Activated CD8-positive, alpha-beta T cell treated with anti-CD3 and anti-CD28 coated beads for 36 hours (primary cell): Measurements from ENCODE around the gene MED16. TPM values are rescaled to one million over a fixed set of nuclear protein-coding genes. Genes with fewer than 3 reads are reported as not detected.

Source experiments
- ATAC-seq: fragments of 200-7000 bp; cut with Tn5 transposase; one replicate; pipeline ENCODE4 v1.10.0; 2021; ENCODE audit warnings: mild to moderate bottlenecking, moderate library complexity
- CTCF ChIA-PET: fragments of 350-600 bp; sonication (Branson Sonifier 250); formaldehyde crosslinking; loops from one replicate; lab custom pipeline; 2021; ENCODE audit warnings: antibody characterized with exemption; lab: Charles Lee
- POLR2A ChIA-PET: fragments of 350-600 bp; sonication (Branson Sonifier 250); formaldehyde crosslinking; loops from one replicate; lab custom pipeline; 2021; ENCODE audit warnings: antibody characterized with exemption; lab: Charles Lee
- DNase-seq: peaks from one replicate; pipeline ENCODE4 v3.0.0-alpha.2; 2020
- H3K27ac Mint-ChIP-seq: one replicate; pipeline ENCODE4 v1.8.0; 2021; ENCODE audit warnings: mild to moderate bottlenecking, mixed read lengths
- H3K27me3 Mint-ChIP-seq: one replicate; pipeline ENCODE4 v1.8.0; 2021; ENCODE audit warnings: mixed read lengths
- H3K36me3 Mint-ChIP-seq: one replicate; pipeline ENCODE4 v1.8.0; 2021; ENCODE audit warnings: low read depth, mixed read lengths
- H3K4me1 Mint-ChIP-seq: one replicate; pipeline ENCODE4 v1.8.0; 2021; ENCODE audit warnings: low read depth, mixed read lengths
- H3K4me3 Mint-ChIP-seq: one replicate; pipeline ENCODE4 v1.8.0; 2021; ENCODE audit warnings: mild to moderate bottlenecking, moderate library complexity, mixed read lengths
- H3K9me3 Mint-ChIP-seq: one replicate; pipeline ENCODE4 v1.8.0; 2021; ENCODE audit warnings: mixed read lengths
- CTCF ChIP-seq: fragments of 200-600 bp; IDR thresholded peaks from one replicate; pipeline ENCODE4 v1.8.0; 2022; ENCODE audit warnings: antibody characterized with exemption, mild to moderate bottlenecking
- intact Hi-C: fragments of 100-400 bp; cut with micrococcal nuclease; formaldehyde crosslinking; loops from one replicate; pipeline ENCODE4 v1.10.0; 2022
- total RNA-seq, 2 experiments: library from RNA; stranded (reverse); gene quantifications; one replicate each; pipeline ENCODE4 v1.2.3, GENCODE V29; 2021

Gene MED16
- total RNA-seq, 2 experiments from 2014 or later = 37.6 to 37.8 TPM

DNA sequence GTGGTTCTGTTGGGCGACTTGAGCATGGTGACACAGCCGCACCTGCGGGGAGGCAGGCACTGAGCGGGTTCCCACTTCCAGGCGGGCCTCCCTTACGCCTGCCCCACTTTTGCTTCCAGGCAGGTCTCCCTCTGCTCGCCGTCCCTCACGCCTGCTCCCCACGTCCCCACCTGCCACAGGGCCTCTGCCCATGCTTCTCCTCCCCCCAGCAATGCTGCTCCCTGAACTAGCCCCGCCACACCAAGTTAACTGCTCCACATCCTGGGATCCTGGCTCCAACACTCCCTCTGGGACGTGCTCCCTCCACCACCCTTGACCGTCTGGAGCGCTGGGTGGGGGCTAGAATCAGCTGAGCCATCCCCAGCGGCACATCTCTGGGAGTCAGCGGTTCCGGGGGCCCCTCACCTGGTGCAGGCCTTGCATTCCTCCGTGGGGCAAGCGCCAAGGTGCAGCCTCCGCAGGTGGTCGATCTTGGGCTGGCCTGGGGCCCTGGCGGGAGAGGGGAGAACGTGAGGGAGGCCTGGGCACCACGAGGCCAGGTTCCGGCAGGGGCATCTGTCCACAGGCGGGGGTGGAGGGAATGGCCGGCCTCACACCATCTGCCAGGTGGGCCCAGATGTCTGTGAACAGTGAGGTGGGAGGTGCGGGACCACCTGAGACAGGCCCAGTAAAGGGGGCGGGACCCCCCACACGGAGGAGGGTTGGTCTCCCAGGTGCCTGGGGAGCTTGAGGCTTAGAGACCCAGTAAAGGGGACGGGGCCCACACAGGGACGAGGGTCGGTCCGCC, 24.3 kb downstream of the MED16 start:
- Mint-ChIP-seq H3K9me3 (peaks cover 2% of the 10 kb centered on the region), H3K4me3 (no peak overlapping the region), H3K36me3 (peaks cover 9% of the 10 kb centered on the region), H3K27ac (no peak overlapping the region), H3K4me1 (peaks cover 12% of the 10 kb centered on the region), H3K27me3 (no peaks in the 10 kb centered on the region)
- ATAC-seq (no peak), DNase-seq (no peak)
- no peak for TF ChIP-seq CTCF
- CTCF ChIA-PET = no interaction called here
- POLR2A ChIA-PET = no interaction called here
- intact Hi-C loops = no loop called here

- H3K27ac Mint-ChIP-seq = no peak overlapping the region
- DNase-seq (no peak), ATAC-seq (no peak)
- no peaks in the 10 kb centered on the region for H3K27me3 Mint-ChIP-seq
- ChIA-PET CTCF (no interaction called here), POLR2A (interaction anchor here (0.6 kb wide), 1 partner anchor 67 kb away, joined by 3 read pairs; no protein-coding TSS in a partner anchor)
- H3K4me1 Mint-ChIP-seq = peaks cover 18% of the 10 kb centered on the region
- H3K4me3 Mint-ChIP-seq = no peak overlapping the region
- peaks cover 9% of the 10 kb centered on the region for H3K36me3 Mint-ChIP-seq
- intact Hi-C loops = no loop called here
- no peak for TF ChIP-seq CTCF
- peaks cover 2% of the 10 kb centered on the region for H3K9me3 Mint-ChIP-seq
Measured at GRCh38 chr19:867855-868457, 25.0 kb downstream of the MED16 start.

DNA sequence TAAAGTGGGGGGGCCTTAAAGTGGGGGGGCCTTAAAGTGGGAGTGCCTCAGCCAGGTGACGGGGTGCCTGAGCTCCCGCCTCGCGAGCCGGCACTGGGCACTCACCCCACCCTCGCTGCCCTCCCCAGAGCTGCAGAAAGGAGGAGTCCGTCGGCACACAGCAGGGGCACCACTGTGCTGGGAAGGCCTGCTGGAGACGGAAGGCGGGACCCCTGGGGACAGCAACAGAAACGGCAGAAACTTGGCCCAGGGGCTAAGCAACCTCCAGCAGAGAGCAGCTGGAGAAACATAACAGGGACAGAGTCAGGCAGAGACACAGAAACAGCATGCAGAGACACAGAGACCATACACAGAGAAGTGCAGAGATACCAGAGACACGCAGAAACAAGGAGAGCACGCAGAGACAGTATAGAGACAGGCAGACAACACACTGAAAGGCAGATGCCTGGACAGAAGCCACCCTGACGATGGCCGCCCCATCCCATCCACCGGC, 25.6 kb downstream of the MED16 start:
- DNase-seq (no peak), ATAC-seq (no peak)
- intact Hi-C loops = no loop called here
- Mint-ChIP-seq H3K4me1 (peaks cover 19% of the 10 kb centered on the region), H3K27ac (no peak overlapping the region), H3K4me3 (no peak overlapping the region), H3K27me3 (peaks cover 3% of the 10 kb centered on the region), H3K36me3 (peaks cover 9% of the 10 kb centered on the region), H3K9me3 (peaks cover 2% of the 10 kb centered on the region)
- ChIA-PET CTCF (no interaction called here), POLR2A (interaction anchor here (0.6 kb wide), 1 partner anchor 66 kb away, joined by 3 read pairs; no protein-coding TSS in a partner anchor)
- TF ChIP-seq CTCF = no peak

- CTCF ChIA-PET = no interaction called here
- H3K4me1 Mint-ChIP-seq = peaks cover 15% of the 10 kb centered on the region
- no peak for TF ChIP-seq CTCF
- no peak overlapping the region for H3K27ac Mint-ChIP-seq
- DNase-seq (no peak), ATAC-seq (no peak)
- intact Hi-C loops = no loop called here
- POLR2A ChIA-PET = interaction anchor here (0.6 kb wide), 1 partner anchor 66 kb away, joined by 3 read pairs; no protein-coding TSS in a partner anchor
- peaks cover 2% of the 10 kb centered on the region for H3K9me3 Mint-ChIP-seq
- H3K4me3 Mint-ChIP-seq = no peak overlapping the region
- H3K36me3 Mint-ChIP-seq = peaks cover 7% of the 10 kb centered on the region
- peaks cover 3% of the 10 kb centered on the region for H3K27me3 Mint-ChIP-seq
Measured at GRCh38 chr19:866769-867300, 26.2 kb downstream of the MED16 start.
